GM12891 (cell line): ENCODE results near the gene LAMA2. TPM values are rescaled to one million over a fixed set of nuclear protein-coding genes. Genes with fewer than 3 reads are reported as not detected.

Experiments used
- DNase-seq: peaks from one replicate; pipeline ENCODE4 v3.0.0; 2011; ENCODE audit warnings: low spot score; ENCODE audit not compliant: insufficient read length
- FAIRE-seq: peaks from 2 replicates; lab custom pipeline; 2011; peaks lifted over from hg19 to GRCh38; lab: Jason Lieb, UNC
- PAX5 ChIP-seq: IDR thresholded peaks from 2 replicates; pipeline ENCODE4 v1.6.1; 2011; ENCODE audit warnings: low read length, moderate library complexity, mild to moderate bottlenecking; ENCODE audit not compliant: insufficient read depth, severe bottlenecking
- POLR2A ChIP-seq: IDR thresholded peaks from 2 replicates; pipeline ENCODE4 v1.6.1; 2011; ENCODE audit warnings: low read depth, low read length, control low read depth
- POLR2AphosphoS5 ChIP-seq: IDR thresholded peaks from 2 replicates; pipeline ENCODE4 v1.6.1; 2011; ENCODE audit warnings: low read depth, low read length, control low read depth
- POU2F2 ChIP-seq: IDR thresholded peaks from 2 replicates; pipeline ENCODE4 v1.6.1; 2011; ENCODE audit warnings: low read depth, mild to moderate bottlenecking, control low read depth, low read length, moderate library complexity
- SPI1 ChIP-seq: IDR thresholded peaks from 2 replicates; pipeline ENCODE4 v1.6.1; 2011; ENCODE audit warnings: low read depth, low read length, control low read depth
- TAF1 ChIP-seq: IDR thresholded peaks from 2 replicates; pipeline ENCODE4 v1.6.1; 2011; ENCODE audit warnings: low read depth, low read length, control low read depth
- polyA plus RNA-seq: library from polyadenylated mRNA; unstranded; fragments of >200 nt; gene quantifications from one replicate; pipeline ENCODE4 v1.2.1, GENCODE V29; 2012; ENCODE audit warnings: low read depth, missing spikeins, inconsistent platforms; ENCODE audit not compliant: missing spikeins

Gene LAMA2, protein sequence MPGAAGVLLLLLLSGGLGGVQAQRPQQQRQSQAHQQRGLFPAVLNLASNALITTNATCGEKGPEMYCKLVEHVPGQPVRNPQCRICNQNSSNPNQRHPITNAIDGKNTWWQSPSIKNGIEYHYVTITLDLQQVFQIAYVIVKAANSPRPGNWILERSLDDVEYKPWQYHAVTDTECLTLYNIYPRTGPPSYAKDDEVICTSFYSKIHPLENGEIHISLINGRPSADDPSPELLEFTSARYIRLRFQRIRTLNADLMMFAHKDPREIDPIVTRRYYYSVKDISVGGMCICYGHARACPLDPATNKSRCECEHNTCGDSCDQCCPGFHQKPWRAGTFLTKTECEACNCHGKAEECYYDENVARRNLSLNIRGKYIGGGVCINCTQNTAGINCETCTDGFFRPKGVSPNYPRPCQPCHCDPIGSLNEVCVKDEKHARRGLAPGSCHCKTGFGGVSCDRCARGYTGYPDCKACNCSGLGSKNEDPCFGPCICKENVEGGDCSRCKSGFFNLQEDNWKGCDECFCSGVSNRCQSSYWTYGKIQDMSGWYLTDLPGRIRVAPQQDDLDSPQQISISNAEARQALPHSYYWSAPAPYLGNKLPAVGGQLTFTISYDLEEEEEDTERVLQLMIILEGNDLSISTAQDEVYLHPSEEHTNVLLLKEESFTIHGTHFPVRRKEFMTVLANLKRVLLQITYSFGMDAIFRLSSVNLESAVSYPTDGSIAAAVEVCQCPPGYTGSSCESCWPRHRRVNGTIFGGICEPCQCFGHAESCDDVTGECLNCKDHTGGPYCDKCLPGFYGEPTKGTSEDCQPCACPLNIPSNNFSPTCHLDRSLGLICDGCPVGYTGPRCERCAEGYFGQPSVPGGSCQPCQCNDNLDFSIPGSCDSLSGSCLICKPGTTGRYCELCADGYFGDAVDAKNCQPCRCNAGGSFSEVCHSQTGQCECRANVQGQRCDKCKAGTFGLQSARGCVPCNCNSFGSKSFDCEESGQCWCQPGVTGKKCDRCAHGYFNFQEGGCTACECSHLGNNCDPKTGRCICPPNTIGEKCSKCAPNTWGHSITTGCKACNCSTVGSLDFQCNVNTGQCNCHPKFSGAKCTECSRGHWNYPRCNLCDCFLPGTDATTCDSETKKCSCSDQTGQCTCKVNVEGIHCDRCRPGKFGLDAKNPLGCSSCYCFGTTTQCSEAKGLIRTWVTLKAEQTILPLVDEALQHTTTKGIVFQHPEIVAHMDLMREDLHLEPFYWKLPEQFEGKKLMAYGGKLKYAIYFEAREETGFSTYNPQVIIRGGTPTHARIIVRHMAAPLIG (N-terminal part only)
- 0.44 TPM for polyA plus RNA-seq

GRCh38 chr6:128882991-128883611 lies at the start of gene LAMA2:
Gene LAMA2 (plus strand): TSS chr6:128883138. CDS start chr6:128883246, 108 bp downstream.
- FAIRE-seq (no peak), DNase-seq (no peak)
- TF ChIP-seq POU2F2 (no peak), SPI1 (no peak), POLR2AphosphoS5 (no peak), TAF1 (no peak), POLR2A (no peak), PAX5 (no peak)

- no peak for TF ChIP-seq POLR2A
- no peak for TF ChIP-seq SPI1
- TF ChIP-seq POLR2AphosphoS5 = no peak
- no peak for TF ChIP-seq TAF1
- TF ChIP-seq POU2F2 = no peak
- TF ChIP-seq PAX5 = no peak
- no peak for DNase-seq
- no peak for FAIRE-seq
These were observed 46.2 kb upstream of the LAMA2 start for GRCh38 chr6:128836761-128837160.

- no peak for FAIRE-seq
- TF ChIP-seq SPI1 (no peak), POU2F2 (no peak), POLR2AphosphoS5 (no peak), PAX5 (no peak), TAF1 (no peak), POLR2A (no peak)
- DNase-seq = no peak
These were observed 41.4 kb upstream of the LAMA2 start for GRCh38 chr6:128841518-128841917.

GRCh38 chr6:128844598-128844997 lies 38.3 kb upstream of the LAMA2 start:
- TF ChIP-seq POU2F2 (no peak), POLR2A (no peak), TAF1 (no peak)
- DNase-seq (no peak), FAIRE-seq (no peak)

DNA sequence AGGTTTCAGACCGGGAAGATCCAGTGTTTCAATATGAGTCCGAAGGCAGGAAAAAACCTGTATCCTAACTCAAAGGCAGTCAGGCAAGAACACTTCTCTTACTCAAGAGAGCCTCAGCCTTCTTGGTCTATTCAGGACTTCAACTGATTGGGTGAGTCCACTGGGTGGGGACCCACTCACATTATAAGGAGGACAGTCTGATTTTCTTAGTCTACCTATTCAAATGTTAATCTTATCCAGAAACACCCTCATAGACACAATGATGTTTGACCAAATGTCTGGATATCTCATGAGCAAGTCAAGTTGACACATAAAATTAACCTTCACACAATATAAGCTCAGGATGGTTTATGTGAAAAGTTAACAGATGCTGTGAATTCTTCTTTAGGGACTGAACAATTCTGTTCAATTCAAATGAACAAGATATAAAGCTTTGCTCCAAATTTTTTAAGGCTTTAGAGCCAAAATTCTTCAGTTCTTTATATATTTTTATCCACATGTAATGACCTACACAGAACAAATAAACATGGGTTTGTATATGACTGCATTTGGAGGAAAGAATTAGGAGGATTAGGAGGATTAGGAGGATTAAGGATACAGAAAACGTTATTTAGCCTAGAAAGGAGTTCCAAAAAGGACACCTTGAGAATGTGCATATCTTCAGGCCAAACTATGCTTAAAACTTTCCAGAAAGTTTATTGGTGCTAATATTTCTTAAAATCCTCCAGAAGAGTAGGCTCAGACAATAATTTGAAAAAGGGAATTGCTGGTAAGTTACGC lies 35.3 kb upstream of the LAMA2 start:
- DNase-seq (no peak), FAIRE-seq (no peak)
- TF ChIP-seq POU2F2 (no peak), POLR2AphosphoS5 (no peak), PAX5 (no peak), TAF1 (no peak), SPI1 (no peak), POLR2A (no peak)

- TF ChIP-seq TAF1 (no peak), PAX5 (no peak), POU2F2 (no peak), POLR2AphosphoS5 (no peak), POLR2A (no peak), SPI1 (no peak)
- no peak for DNase-seq
- FAIRE-seq = no peak
These were observed 34.6 kb upstream of the LAMA2 start for GRCh38 chr6:128848212-128848935.

DNA sequence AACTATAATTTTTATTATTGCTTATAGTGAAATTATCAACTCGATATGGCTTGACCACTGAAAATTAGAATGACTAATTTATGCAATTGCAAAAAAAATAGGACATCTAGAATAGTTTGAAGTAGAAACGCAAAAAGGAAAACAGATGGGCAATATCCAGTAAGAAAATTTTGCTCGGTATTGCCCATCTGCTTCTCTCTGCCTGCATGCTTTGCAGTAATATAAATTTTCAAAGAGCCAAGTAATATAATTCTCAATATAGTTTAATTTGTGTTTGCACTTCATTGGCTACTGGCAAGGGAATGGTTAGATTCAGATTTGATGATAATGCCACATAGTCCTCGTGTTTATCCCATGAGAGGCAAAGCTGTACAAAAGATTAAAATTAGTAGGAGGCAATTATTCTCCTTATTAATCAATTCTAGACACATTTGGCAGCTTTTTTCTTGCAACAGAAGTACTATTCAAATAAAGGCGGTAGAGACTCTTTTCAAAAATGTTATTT lies 27.3 kb upstream of the LAMA2 start:
- TF ChIP-seq PAX5 (no peak), TAF1 (no peak), POLR2AphosphoS5 (no peak), SPI1 (no peak), POLR2A (no peak)
- DNase-seq (no peak), FAIRE-seq (no peak)
